ENCODE measurements around the gene PIH1D1. TPM values are rescaled to one million over a fixed set of nuclear protein-coding genes. Genes with fewer than 3 reads are reported as not detected.
A peak's percentile ranks its signal among the peaks of the same experiment; 100 is the strongest.

The PIH1D1 gene
- total RNA-seq, 1 experiment from 2014 or later: 115 TPM

- DNase-seq (ENCODE audit: low read depth): no peak
These were observed 31.4 kb downstream of the PIH1D1 start for GRCh38 chr19:49420227-49420626.

GRCh38 chr19:49419173-49419572 is 32.4 kb downstream of the PIH1D1 start:
- DNase-seq (ENCODE audit: low read depth): no peak

GRCh38 chr19:49418511-49418910 is 33.1 kb downstream of the PIH1D1 start:
- DNase-seq (ENCODE audit: low read depth): no peak

- DNase-seq (ENCODE audit: low read depth): no peak
These were observed 34.5 kb downstream of the PIH1D1 start for GRCh38 chr19:49417088-49417487.

GRCh38 chr19:49415810-49416200 is 35.8 kb downstream of the PIH1D1 start:
- no peak for DNase-seq (ENCODE audit: low read depth)

GRCh38 chr19:49415102-49415809 is 36.4 kb downstream of the PIH1D1 start:
- no peak for DNase-seq (ENCODE audit: low read depth)

GRCh38 chr19:49414256-49414655 is 37.4 kb downstream of the PIH1D1 start:
- no peak for DNase-seq (ENCODE audit: low read depth)

- DNase-seq (ENCODE audit: low read depth): no peak
These were observed 38.3 kb downstream of the PIH1D1 start for GRCh38 chr19:49413348-49413747.

- DNase-seq (ENCODE audit: low read depth): no peak
These were observed 39.8 kb downstream of the PIH1D1 start for GRCh38 chr19:49411681-49412326.

- DNase-seq (ENCODE audit: low read depth): no peak
These were observed 42.1 kb downstream of the PIH1D1 start for GRCh38 chr19:49409441-49410029.

- DNase-seq (ENCODE audit: low read depth): peak; percentile 34
These were observed 42.7 kb downstream of the PIH1D1 start for GRCh38 chr19:49408816-49409440.

GRCh38 chr19:49407482-49408015 is 44.1 kb downstream of the PIH1D1 start:
- no peak for DNase-seq (ENCODE audit: low read depth)

GRCh38 chr19:49407079-49407478 is 44.5 kb downstream of the PIH1D1 start:
- DNase-seq (ENCODE audit: low read depth): no peak

GRCh38 chr19:49403404-49404187 is 48.0 kb downstream of the PIH1D1 start:
- DNase-seq (ENCODE audit: low read depth): no peak

GRCh38 chr19:49400029-49400428 is 51.6 kb downstream of the PIH1D1 start:
- no peak for DNase-seq (ENCODE audit: low read depth)

- DNase-seq (ENCODE audit: low read depth): no peak
These were observed 52.7 kb downstream of the PIH1D1 start for GRCh38 chr19:49398931-49399330.

- no peak for DNase-seq (ENCODE audit: low read depth)
These were observed 53.5 kb downstream of the PIH1D1 start for GRCh38 chr19:49398001-49398615.

- DNase-seq (ENCODE audit: low read depth): no peak
These were observed 54.7 kb downstream of the PIH1D1 start for GRCh38 chr19:49396738-49397505.

All from M059J (cell line).